Inflammatory macrophage treated with lipopolysaccharide for 4 hours (primary cell): ENCODE measurements around the gene MS4A4E.
"Not testable (repeated sequence)": the region's sequence is repeated elsewhere in the genome, so short reads cannot be mapped to it uniquely, and the experiment has no call there.

Source experiments
- DNase-seq: peaks from one replicate; pipeline ENCODE4 v3.0.0-alpha.2; 2020

The MS4A4E gene

GRCh38 chr11:60170566-60170965 lies 72.4 kb downstream of the MS4A4E start:
- no peak for DNase-seq

GRCh38 chr11:60169264-60169915 lies 73.5 kb downstream of the MS4A4E start:
- DNase-seq, result peak; percentile 81

- DNase-seq, result no peak
Observed at GRCh38 chr11:60168306-60168705, 74.6 kb downstream of the MS4A4E start.

DNA sequence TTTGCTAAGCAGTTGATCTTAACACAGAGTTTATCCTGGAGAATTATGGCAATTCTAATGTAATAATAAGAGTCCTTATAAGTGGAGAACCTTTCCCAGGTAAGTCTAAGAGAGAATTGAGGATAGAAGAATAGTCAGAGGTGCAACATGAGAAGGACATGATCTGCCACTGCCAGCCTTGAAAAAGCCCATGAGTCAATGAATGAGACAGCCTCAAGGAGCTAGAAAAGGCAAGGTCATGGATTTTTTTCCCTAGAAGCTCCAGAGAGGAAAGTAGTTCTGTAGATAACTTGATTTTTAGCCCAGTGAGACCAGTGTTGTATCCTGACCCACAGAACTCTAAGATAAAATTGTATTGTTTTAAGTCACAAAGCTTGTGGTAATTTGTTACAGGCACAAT lies 77.0 kb downstream of the MS4A4E start:
- no peak for DNase-seq

- peak; percentile 45 for DNase-seq
Observed at GRCh38 chr11:60165538-60165937, 77.4 kb downstream of the MS4A4E start.

- DNase-seq, result no peak
Observed at GRCh38 chr11:60164550-60165075, 78.3 kb downstream of the MS4A4E start.

GRCh38 chr11:60161766-60162165 lies 81.2 kb downstream of the MS4A4E start:
- no peak for DNase-seq

GRCh38 chr11:60161107-60161506 lies 81.8 kb downstream of the MS4A4E start:
- DNase-seq, result no peak

- DNase-seq, result no peak
Observed at GRCh38 chr11:60159868-60160267, 83.1 kb downstream of the MS4A4E start.

DNA sequence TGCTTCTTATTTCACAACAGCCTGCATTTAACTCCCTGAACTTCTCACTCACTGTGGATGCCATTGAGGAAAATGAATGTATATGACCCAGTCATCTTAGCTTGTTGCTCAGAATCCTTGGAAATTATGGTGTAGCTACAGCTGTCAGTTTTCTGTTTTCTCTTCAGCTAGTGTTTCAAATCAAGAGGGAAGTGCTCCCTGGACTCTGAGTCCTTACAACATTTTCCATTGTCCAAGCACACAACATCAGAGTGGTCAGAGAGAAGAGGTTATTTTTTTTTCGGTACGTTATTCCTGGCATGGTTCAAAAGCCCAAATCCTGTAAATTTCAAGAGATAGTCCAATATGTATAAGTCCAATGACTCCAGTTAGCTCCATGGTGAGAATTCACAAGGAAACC lies 83.7 kb downstream of the MS4A4E start:
- no peak for DNase-seq

GRCh38 chr11:60158636-60159035 lies 84.3 kb downstream of the MS4A4E start:
- no peak for DNase-seq

DNA sequence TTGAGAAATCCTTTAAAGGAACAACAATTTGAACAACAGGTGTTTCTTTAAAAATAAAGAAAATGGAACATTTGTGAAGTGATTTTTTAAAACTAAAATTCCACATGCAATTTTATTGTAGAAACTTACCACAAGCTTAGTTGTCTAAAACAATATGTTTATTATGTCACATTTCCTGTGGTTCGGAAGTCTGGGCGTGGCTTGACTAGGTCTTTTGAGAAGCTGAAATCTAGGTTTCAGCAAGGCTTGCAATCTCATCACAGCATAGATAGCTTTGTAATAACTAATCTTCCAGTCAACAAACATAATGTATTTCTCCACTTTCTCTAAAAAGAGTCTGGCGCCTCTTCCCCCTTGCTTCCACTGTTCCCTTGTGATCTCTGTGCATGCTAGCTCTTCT lies 87.0 kb downstream of the MS4A4E start:
- DNase-seq, result peak; percentile 55

DNA sequence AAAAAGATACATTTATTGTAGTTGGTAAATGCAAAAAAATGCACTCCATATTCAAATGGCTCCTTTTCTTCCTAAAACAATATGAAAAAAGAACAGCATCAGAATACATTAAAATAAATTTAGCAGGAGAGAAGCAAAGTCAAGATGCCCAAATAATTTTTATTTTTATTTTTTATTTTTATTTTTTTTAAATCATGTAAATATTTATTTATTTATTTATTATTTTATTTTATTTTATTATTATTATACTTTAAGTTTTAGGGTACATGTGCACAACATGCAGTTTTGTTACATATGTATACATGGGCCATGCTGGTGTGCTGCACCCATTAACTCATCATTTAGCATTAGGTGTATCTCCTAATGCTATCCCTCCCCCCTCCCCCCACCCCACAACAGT lies 90.2 kb downstream of the MS4A4E start:
- not testable (repeated sequence) for DNase-seq

DNA sequence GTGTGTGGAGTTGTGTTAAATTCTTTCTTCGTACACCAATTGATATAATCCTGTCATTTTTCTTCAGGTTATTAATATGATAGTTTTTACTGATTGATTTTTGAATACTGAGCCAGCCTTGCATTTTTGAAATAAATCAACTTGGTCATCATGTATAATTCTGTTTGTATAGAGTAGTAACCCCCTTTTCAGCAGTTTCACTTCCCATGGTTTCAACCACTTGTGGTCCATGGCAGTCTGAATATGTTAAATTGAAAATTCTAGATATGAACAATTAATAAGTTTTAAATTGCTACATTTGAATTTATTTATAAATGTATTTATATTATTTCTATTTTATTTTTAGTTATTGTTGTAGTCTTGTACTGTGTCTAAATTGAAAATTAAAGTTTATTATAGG lies 92.7 kb downstream of the MS4A4E start:
- DNase-seq, result no peak
